ENCODE measurements around the gene PGGHG. TPM values are rescaled to one million over a fixed set of nuclear protein-coding genes. Genes with fewer than 3 reads are reported as not detected.

The PGGHG gene
- polyA plus RNA-seq, 3 donors: 1.6 to 82.9 (median 2.1) TPM

DNA sequence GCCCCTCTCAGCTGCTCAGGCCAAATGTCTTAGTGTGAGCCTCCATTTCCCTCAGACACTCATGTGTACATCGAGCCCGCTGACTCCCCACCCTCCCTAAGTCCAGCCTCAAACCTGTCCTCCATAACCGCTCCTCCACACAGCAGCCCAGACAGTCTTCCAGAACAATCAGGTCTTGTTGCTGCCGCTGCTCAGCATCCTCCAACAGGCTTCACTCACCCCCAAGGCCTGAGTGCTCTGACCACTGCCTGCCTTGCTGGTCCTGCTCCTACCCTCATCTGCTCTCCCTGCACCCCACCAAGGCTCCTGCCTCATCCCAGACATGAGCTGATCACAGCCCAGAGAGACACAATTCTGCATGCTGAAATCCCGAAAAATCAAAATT lies 35.0 kb upstream of the PGGHG start:
- no peak overlapping the region for H3K4me3 Mint-ChIP-seq
- intact Hi-C loops (cut with micrococcal nuclease): loop anchor here (5.0 kb wide), 4 partner anchors 33 to 103 kb away; partner anchors contain the start of genes IFITM2 (in 1 of the 2) and PGGHG (in 1 of the 2)
- Histone ChIP-seq H3K4me1 (ENCODE audit: control insufficient read depth in 1 of 2, insufficient read depth in 2 of 2, low read length in 2 of 2) (no peaks in the 10 kb centered on the region), H3K27ac (ENCODE audit: low read depth in 1 of 2, low read length in 2 of 2) (no peak overlapping the region), H3K9ac (ENCODE audit: insufficient read depth, low read length, poor library complexity, severe bottlenecking) (no peak overlapping the region), H3K4me2 (replicated peaks; ENCODE audit: extremely low read depth, low read length, poor library complexity, severe bottlenecking) (no peak overlapping the region), H3K36me3 (replicated peaks in 1 of 2; ENCODE audit: control insufficient read depth in 1 of 2, insufficient read depth in 2 of 2, low read length in 2 of 2) (peaks cover 48 to 49% of the 10 kb centered on the region in 2 donors), H3K27me3 (ENCODE audit: control insufficient read depth in 2 of 2, insufficient read depth in 2 of 2, low read length in 2 of 2) (no peaks in the 10 kb centered on the region), H3K4me3 (replicated peaks in 1 of 3; ENCODE audit: low read depth in 2 of 3, low read length in 3 of 3) (no peak overlapping the region), H2AFZ (ENCODE audit: insufficient read depth, low read depth, low read length, poor library complexity, severe bottlenecking) (no peak overlapping the region), H3K9me3 (replicated peaks in 1 of 2; ENCODE audit: control insufficient read depth in 1 of 2, insufficient read depth in 1 of 2, low read length in 2 of 2) (no peaks in the 10 kb centered on the region), H3K79me2 (ENCODE audit: insufficient read depth, low read length) (no peaks in the 10 kb centered on the region), H4K20me1 (ENCODE audit: insufficient read depth, low read length) (no peaks in the 10 kb centered on the region)
- H3K9me3 Mint-ChIP-seq: no peaks in the 10 kb centered on the region
- peaks cover 0 to 4% (median 3%) of the 10 kb centered on the region in 3 donors for H3K27me3 Mint-ChIP-seq (ENCODE audit: low read depth in 3 of 3)
- 96% methylated on average over 4 of the region's 5 CpGs for WGBS (ENCODE audit: insufficient coverage)
- peak overlapping the region in 1 of 7 donors; percentile 32 for H3K27ac Mint-ChIP-seq
- peaks cover 45 to 51% of the 10 kb centered on the region in 2 donors for H3K36me3 Mint-ChIP-seq
- TF ChIP-seq, protein P1, sequence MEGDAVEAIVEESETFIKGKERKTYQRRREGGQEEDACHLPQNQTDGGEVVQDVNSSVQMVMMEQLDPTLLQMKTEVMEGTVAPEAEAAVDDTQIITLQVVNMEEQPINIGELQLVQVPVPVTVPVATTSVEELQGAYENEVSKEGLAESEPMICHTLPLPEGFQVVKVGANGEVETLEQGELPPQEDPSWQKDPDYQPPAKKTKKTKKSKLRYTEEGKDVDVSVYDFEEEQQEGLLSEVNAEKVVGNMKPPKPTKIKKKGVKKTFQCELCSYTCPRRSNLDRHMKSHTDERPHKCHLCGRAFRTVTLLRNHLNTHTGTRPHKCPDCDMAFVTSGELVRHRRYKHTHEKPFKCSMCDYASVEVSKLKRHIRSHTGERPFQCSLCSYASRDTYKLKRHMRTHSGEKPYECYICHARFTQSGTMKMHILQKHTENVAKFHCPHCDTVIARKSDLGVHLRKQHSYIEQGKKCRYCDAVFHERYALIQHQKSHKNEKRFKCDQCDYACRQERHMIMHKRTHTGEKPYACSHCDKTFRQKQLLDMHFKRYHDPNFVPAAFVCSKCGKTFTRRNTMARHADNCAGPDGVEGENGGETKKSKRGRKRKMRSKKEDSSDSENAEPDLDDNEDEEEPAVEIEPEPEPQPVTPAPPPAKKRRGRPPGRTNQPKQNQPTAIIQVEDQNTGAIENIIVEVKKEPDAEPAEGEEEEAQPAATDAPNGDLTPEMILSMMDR (IDR thresholded peaks at IDR 0.05): no peak
- DNase-seq: no peak
- peaks cover 6% of the 10 kb centered on the region for H3K4me1 Mint-ChIP-seq

DNA sequence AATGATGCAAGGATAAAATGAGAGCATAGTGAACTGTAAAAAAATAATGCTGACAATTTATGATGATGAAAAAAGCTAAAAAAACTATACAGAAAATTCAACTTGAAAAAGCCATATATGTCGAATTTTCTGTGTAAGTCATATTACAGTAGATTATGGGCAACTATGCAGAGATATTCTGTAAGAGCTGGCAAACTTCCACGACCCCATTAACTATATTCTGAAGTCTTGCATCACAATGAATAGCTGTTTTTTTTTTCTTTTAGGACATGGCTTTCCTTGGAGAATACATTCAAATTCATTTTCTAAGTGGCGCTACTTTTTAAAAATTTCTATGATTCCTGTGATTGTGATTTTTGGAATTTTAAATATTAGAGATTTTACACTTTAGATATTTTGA lies 33.8 kb upstream of the PGGHG start:
- H3K4me3 Mint-ChIP-seq: no peak overlapping the region

More for the DNA sequence above, 33.8 kb upstream of the PGGHG start:
- H3K27ac ChIP-seq (ENCODE audit: low read depth in 1 of 2, low read length in 2 of 2): no peak overlapping the region
- H3K9me3 ChIP-seq (replicated peaks in 1 of 2; ENCODE audit: control insufficient read depth in 1 of 2, insufficient read depth in 1 of 2, low read length in 2 of 2): no peaks in the 10 kb centered on the region
- H3K9ac ChIP-seq (ENCODE audit: insufficient read depth, low read length, poor library complexity, severe bottlenecking): no peak overlapping the region
- H3K4me3 ChIP-seq (replicated peaks in 1 of 3; ENCODE audit: low read depth in 2 of 3, low read length in 3 of 3): no peak overlapping the region
- intact Hi-C loops (cut with micrococcal nuclease): no loop called here
- Mint-ChIP-seq H3K27ac (no peak overlapping the region), H3K36me3 (peaks cover 35 to 38% of the 10 kb centered on the region in 2 donors), H3K9me3 (no peaks in the 10 kb centered on the region), H3K27me3 (ENCODE audit: low read depth in 3 of 3) (peaks cover 0 to 5% (median 4%) of the 10 kb centered on the region in 3 donors), H3K4me1 (peaks cover 7% of the 10 kb centered on the region)
- H3K27me3 ChIP-seq (ENCODE audit: control insufficient read depth in 2 of 2, insufficient read depth in 2 of 2, low read length in 2 of 2): no peaks in the 10 kb centered on the region
- TF ChIP-seq, protein P1 (IDR thresholded peaks at IDR 0.05): no peak
- no CpG with 5 or more reads among the region's 3 CpGs for WGBS (ENCODE audit: insufficient coverage)
- H4K20me1 ChIP-seq (ENCODE audit: insufficient read depth, low read length): no peaks in the 10 kb centered on the region
- no peak for DNase-seq
- no peaks in the 10 kb centered on the region for H3K79me2 ChIP-seq (ENCODE audit: insufficient read depth, low read length)
- no peaks in the 10 kb centered on the region for H3K4me1 ChIP-seq (ENCODE audit: control insufficient read depth in 1 of 2, insufficient read depth in 2 of 2, low read length in 2 of 2)
- peaks cover 36 to 37% of the 10 kb centered on the region in 2 donors for H3K36me3 ChIP-seq (replicated peaks in 1 of 2; ENCODE audit: control insufficient read depth in 1 of 2, insufficient read depth in 2 of 2, low read length in 2 of 2)
- H3K4me2 ChIP-seq (replicated peaks; ENCODE audit: extremely low read depth, low read length, poor library complexity, severe bottlenecking): no peak overlapping the region
- H2AFZ ChIP-seq (ENCODE audit: insufficient read depth, low read depth, low read length, poor library complexity, severe bottlenecking): no peak overlapping the region

All from CD14-positive monocyte (primary cell).